H1 (cell line): ENCODE measurements around the gene OSBPL6. TPM values are rescaled to one million over a fixed set of nuclear protein-coding genes. Genes with fewer than 3 reads are reported as not detected.

Source experiments
- JUN ChIP-seq: IDR thresholded peaks from 2 replicates; pipeline ENCODE4 v1.6.1; 2011; ENCODE audit warnings: low read depth, mild to moderate bottlenecking, improper control_type of control experiment, low read length
- KDM4A ChIP-seq: IDR thresholded peaks from one replicate; pipeline ENCODE4 v1.7.1; 2012; ENCODE audit warnings: low read depth, mild to moderate bottlenecking, moderate library complexity, low read length, inconsistent platforms; ENCODE audit not compliant: severe bottlenecking
- SAP30 ChIP-seq: fragments of 300-600 bp; sonication (generic); IDR thresholded peaks from 2 replicates; pipeline ENCODE4 v1.7.1; 2012; ENCODE audit warnings: low read length, moderate library complexity, mild to moderate bottlenecking, inconsistent platforms; ENCODE audit not compliant: insufficient read depth, insufficient replicate concordance
- polyA plus RNA-seq, 7 experiments: library from polyadenylated mRNA; depleted of rRNA in 3 of 7; stranded (reverse) in 5 of 7; unstranded in 2 of 7; fragments of >200 nt in 5 of 7; fragments of 200-250 nt in 2 of 7; gene quantifications; 1 replicate in 5 of 7; 2 replicates in 1 of 7; 4 replicates in 1 of 7; pipeline versions ENCODE4 v1.2.1 to v1.2.3, GENCODE V29; 2011 to 2013; ENCODE audit warnings: missing spikeins in 2 of 7, mixed read lengths in 2 of 7
- total RNA-seq: library from RNA; stranded (reverse); fragmentation: NEBNext Ultra II Directional; extraction: Animal tissue kit (Norgen Biotek cat#: 25700); gene quantifications from 2 replicates; pipeline ENCODE4 v1.2.1, GENCODE V29; 2021

OSBPL6 gene
- total and polyA plus RNA-seq, 2 of the 8 experiments (the other 6 are each of a cell fraction or from before 2014, with no cell fraction given), result 1.7 to 5.6 TPM

DNA sequence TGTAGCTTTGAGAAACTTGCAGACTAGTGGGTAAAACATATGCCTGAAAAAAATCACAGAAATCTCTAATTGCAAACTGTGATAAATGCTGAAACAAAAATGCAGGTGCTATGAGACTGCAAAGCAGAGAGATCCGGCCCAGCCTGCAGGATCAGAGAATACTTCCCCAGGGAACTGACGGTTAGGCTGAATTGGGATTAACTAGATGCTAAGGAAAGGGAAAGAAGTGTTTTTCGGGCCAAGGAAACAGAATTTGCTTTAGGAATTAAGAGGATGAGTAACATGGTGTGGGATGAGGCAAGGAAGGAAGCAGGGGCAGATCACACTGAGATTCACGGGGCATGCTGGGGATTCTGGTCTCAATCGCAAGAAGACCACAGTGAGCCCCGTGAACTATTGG, 71.5 kb downstream of the OSBPL6 start (continued):
- TF ChIP-seq SAP30, result no peak
- TF ChIP-seq KDM4A, result no peak
- TF ChIP-seq JUN, result no peak
- TF ChIP-seq, all 59 proteins: peak for 0
